OCI-LY1 (cell line): Measurements from ENCODE around the gene PILRB.

Experiments used
- H2AFZ ChIP-seq: fragments of 200-600 bp; sonication (generic), shearing (Covaris generic); 2 replicates; pipeline ENCODE4 v1.6.0; 2014; ENCODE audit warnings: antibody characterized with exemption, mild to moderate bottlenecking, low read length
- H3F3A ChIP-seq: fragments of 200-600 bp; sonication (generic), shearing (Covaris generic); 2 replicates; pipeline ENCODE4 v1.6.0; 2014; ENCODE audit warnings: mild to moderate bottlenecking, antibody characterized with exemption, low read length, moderate library complexity; ENCODE audit not compliant: insufficient read depth
- H3K27ac ChIP-seq: fragments of 200-600 bp; sonication (generic); 2 replicates; pipeline ENCODE4 v1.5.1; 2014; ENCODE audit warnings: low read length, mixed run types, mild to moderate bottlenecking, low read depth; ENCODE audit not compliant: poor library complexity, severe bottlenecking
- H3K27me3 ChIP-seq: fragments of 200-600 bp; sonication (generic); 2 replicates; pipeline ENCODE4 v1.6.0; 2014; ENCODE audit warnings: antibody characterized with exemption, mild to moderate bottlenecking, low read length, moderate library complexity; ENCODE audit not compliant: insufficient read depth
- H3K36me3 ChIP-seq: fragments of 200-600 bp; sonication (generic); 2 replicates; pipeline ENCODE4 v1.6.1; 2014; ENCODE audit warnings: mild to moderate bottlenecking, antibody characterized with exemption, low read length, moderate library complexity, mixed read lengths; ENCODE audit not compliant: insufficient read depth
- H3K4me1 ChIP-seq: fragments of 200-600 bp; sonication (generic); 2 replicates; pipeline ENCODE4 v1.5.1; 2014; ENCODE audit warnings: mild to moderate bottlenecking, low read length, moderate library complexity; ENCODE audit not compliant: insufficient read depth, severe bottlenecking
- H3K4me2 ChIP-seq: fragments of 200-600 bp; sonication (generic), shearing (Covaris generic); 2 replicates; pipeline ENCODE4 v1.6.1; 2014; ENCODE audit warnings: low read length
- H3K4me3 ChIP-seq: fragments of 200-600 bp; sonication (generic); 2 replicates; pipeline ENCODE4 v1.5.1; 2014; ENCODE audit warnings: low read length, low read depth, mild to moderate bottlenecking, mixed read lengths; ENCODE audit not compliant: poor library complexity, severe bottlenecking
- H3K79me2 ChIP-seq: fragments of 200-600 bp; shearing (Covaris generic); 2 replicates; pipeline ENCODE4 v1.6.1; 2016; ENCODE audit warnings: mixed run types, low read length, mixed read lengths; ENCODE audit not compliant: insufficient read depth
- H3K9ac ChIP-seq: fragments of 200-600 bp; sonication (generic), shearing (Covaris generic); 2 replicates; pipeline ENCODE4 v1.6.1; 2014; ENCODE audit warnings: mild to moderate bottlenecking, low read length, mixed read lengths
- H3K9me2 ChIP-seq: fragments of 200-600 bp; sonication (generic), shearing (Covaris generic); 2 replicates; pipeline ENCODE4 v1.6.1; 2014; ENCODE audit warnings: low read depth, mild to moderate bottlenecking, low read length, mixed read lengths
- H3K9me3 ChIP-seq: fragments of 200-600 bp; shearing (Covaris generic); 2 replicates; pipeline ENCODE4 v1.6.1; 2014; ENCODE audit warnings: low read length, mixed read lengths
- H4K20me1 ChIP-seq: fragments of 200-600 bp; sonication (generic), shearing (Covaris generic); 2 replicates; pipeline ENCODE4 v1.6.0; 2016; ENCODE audit warnings: mild to moderate bottlenecking, low read length; ENCODE audit not compliant: insufficient read depth
- EZH2 ChIP-seq: fragments of 200-600 bp; sonication (generic), shearing (Covaris generic); IDR thresholded peaks from 2 replicates; pipeline ENCODE4 v1.8.0; 2017; ENCODE audit warnings: borderline replicate concordance, mixed run types, mild to moderate bottlenecking, antibody characterized with exemption, low read length, moderate library complexity, mixed read lengths
- TF ChIP-seq, protein P1 (sequence below): fragments of 200-600 bp; sonication (generic), shearing (Covaris generic); IDR thresholded peaks from 2 replicates; pipeline ENCODE4 v1.5.1; 2017; ENCODE audit warnings: mild to moderate bottlenecking, antibody characterized with exemption, low read length, moderate library complexity, mixed read lengths

The PILRB gene

GRCh38 chr7:100389437-100390088 is 31.6 kb downstream of the PILRB start:
- Histone ChIP-seq H3F3A (no peaks in the 10 kb centered on the region), H4K20me1 (no peaks in the 10 kb centered on the region), H3K36me3 (no peaks in the 10 kb centered on the region), H3K4me3 (no peak overlapping the region), H3K9me2 (no peaks in the 10 kb centered on the region), H3K9ac (no peak overlapping the region), H3K4me2 (no peak overlapping the region), H3K4me1 (no peaks in the 10 kb centered on the region), H3K27me3 (peaks cover 10% of the 10 kb centered on the region), H3K27ac (no peak overlapping the region), H3K79me2 (no peaks in the 10 kb centered on the region), H3K9me3 (no peaks in the 10 kb centered on the region), H2AFZ (no peak overlapping the region)
- TF ChIP-seq, protein P1, sequence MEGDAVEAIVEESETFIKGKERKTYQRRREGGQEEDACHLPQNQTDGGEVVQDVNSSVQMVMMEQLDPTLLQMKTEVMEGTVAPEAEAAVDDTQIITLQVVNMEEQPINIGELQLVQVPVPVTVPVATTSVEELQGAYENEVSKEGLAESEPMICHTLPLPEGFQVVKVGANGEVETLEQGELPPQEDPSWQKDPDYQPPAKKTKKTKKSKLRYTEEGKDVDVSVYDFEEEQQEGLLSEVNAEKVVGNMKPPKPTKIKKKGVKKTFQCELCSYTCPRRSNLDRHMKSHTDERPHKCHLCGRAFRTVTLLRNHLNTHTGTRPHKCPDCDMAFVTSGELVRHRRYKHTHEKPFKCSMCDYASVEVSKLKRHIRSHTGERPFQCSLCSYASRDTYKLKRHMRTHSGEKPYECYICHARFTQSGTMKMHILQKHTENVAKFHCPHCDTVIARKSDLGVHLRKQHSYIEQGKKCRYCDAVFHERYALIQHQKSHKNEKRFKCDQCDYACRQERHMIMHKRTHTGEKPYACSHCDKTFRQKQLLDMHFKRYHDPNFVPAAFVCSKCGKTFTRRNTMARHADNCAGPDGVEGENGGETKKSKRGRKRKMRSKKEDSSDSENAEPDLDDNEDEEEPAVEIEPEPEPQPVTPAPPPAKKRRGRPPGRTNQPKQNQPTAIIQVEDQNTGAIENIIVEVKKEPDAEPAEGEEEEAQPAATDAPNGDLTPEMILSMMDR: no peak
- TF ChIP-seq EZH2: no peak

- no peaks in the 10 kb centered on the region for H3F3A ChIP-seq
- H3K9ac ChIP-seq: no peak overlapping the region
- peaks cover 10% of the 10 kb centered on the region for H3K27me3 ChIP-seq
- H4K20me1 ChIP-seq: no peaks in the 10 kb centered on the region
- no peaks in the 10 kb centered on the region for H3K36me3 ChIP-seq
- no peak overlapping the region for H3K27ac ChIP-seq
- TF ChIP-seq, protein P1: no peak
- TF ChIP-seq EZH2: no peak
- no peaks in the 10 kb centered on the region for H3K9me3 ChIP-seq
- H3K4me1 ChIP-seq: no peaks in the 10 kb centered on the region
- H3K4me3 ChIP-seq: no peak overlapping the region
- no peak overlapping the region for H3K4me2 ChIP-seq
- H3K79me2 ChIP-seq: no peaks in the 10 kb centered on the region
- no peaks in the 10 kb centered on the region for H3K9me2 ChIP-seq
- H2AFZ ChIP-seq: no peak overlapping the region
Observed at GRCh38 chr7:100390286-100391009, 32.5 kb downstream of the PILRB start.

DNA sequence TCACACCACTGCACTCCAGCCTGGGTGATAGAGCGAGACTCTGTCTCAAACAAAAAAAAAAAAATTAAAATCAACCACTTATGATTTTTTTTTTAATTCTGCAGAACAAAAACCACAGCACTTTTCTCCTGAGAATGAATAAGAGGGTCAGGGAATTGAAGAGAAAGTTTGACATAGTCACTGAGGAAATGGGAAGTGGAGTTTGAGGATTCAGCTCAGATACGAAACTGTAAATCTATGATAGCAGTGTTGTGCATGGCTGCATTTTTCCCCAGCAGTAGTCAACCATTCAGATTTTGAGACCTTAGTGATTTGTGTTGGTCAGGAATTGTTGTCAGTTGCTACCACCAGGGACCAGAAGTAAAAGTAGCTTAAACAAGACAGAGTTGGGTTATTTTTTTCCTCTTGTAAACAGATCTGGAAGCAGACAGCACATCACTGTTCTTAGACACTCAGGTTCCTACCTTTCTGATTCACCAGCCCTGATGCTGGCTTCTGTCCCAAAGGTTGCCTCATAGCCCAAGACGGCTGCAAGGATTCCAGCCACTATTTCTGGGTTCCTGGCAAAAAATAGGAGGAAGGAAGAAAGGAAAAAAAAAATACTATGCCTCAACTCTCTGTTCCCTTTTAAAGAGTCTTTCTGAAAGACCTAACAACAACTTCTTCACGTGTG is 35.5 kb downstream of the PILRB start:
- Histone ChIP-seq H3K79me2 (no peaks in the 10 kb centered on the region), H3K4me2 (no peak overlapping the region), H3K36me3 (no peaks in the 10 kb centered on the region), H3K4me3 (no peak overlapping the region), H3K4me1 (peaks cover 12% of the 10 kb centered on the region), H2AFZ (no peak overlapping the region), H3F3A (no peaks in the 10 kb centered on the region), H3K9ac (no peak overlapping the region), H3K27ac (no peak overlapping the region), H3K27me3 (peaks cover 10% of the 10 kb centered on the region), H3K9me3 (no peaks in the 10 kb centered on the region), H4K20me1 (no peaks in the 10 kb centered on the region), H3K9me2 (no peaks in the 10 kb centered on the region)
- TF ChIP-seq, protein P1: no peak
- no peak for TF ChIP-seq EZH2
